DOHH2 (cell line): ENCODE measurements around the gene C11orf87.

ENCODE experiments used
- H3F3A ChIP-seq: fragments of 200-600 bp; sonication (generic), shearing (Covaris generic); 2 replicates; pipeline ENCODE4 v1.6.0; 2016; ENCODE audit warnings: antibody characterized with exemption, mild to moderate bottlenecking; ENCODE audit not compliant: control insufficient read depth, insufficient read depth
- H3K27ac ChIP-seq: fragments of 200-600 bp; sonication (generic); 2 replicates; pipeline ENCODE4 v1.5.1; 2014; ENCODE audit warnings: low read depth, mild to moderate bottlenecking, low read length, moderate library complexity
- H3K27me3 ChIP-seq: fragments of 200-600 bp; sonication (generic); 2 replicates; pipeline ENCODE4 v1.6.1; 2014; ENCODE audit warnings: mild to moderate bottlenecking, low read length, mixed read lengths; ENCODE audit not compliant: control insufficient read depth
- H3K36me3 ChIP-seq: fragments of 200-600 bp; sonication (generic); 2 replicates; pipeline ENCODE4 v1.6.1; 2014; ENCODE audit warnings: mild to moderate bottlenecking, low read length, moderate library complexity, mixed read lengths; ENCODE audit not compliant: control insufficient read depth
- H3K4me1 ChIP-seq: fragments of 200-600 bp; sonication (generic); 2 replicates; pipeline ENCODE4 v1.6.1; 2014; ENCODE audit warnings: mild to moderate bottlenecking, low read length, mixed read lengths; ENCODE audit not compliant: control insufficient read depth
- H3K4me2 ChIP-seq: fragments of 200-600 bp; sonication (generic); 2 replicates; pipeline ENCODE4 v1.6.0; 2014; ENCODE audit warnings: mild to moderate bottlenecking, low read length, moderate library complexity
- H3K4me3 ChIP-seq: fragments of 200-600 bp; sonication (generic); 2 replicates; pipeline ENCODE4 v1.5.1; 2014; ENCODE audit warnings: mild to moderate bottlenecking, low read length, mixed read lengths
- H3K79me2 ChIP-seq: fragments of 200-600 bp; sonication (generic); 2 replicates; pipeline ENCODE4 v1.6.1; 2014; ENCODE audit warnings: mild to moderate bottlenecking, low read length, mixed read lengths; ENCODE audit not compliant: control insufficient read depth
- H3K9me2 ChIP-seq: fragments of 200-600 bp; sonication (generic); replicated peaks from 2 replicates; pipeline ENCODE4 v1.6.1; 2014; ENCODE audit warnings: mild to moderate bottlenecking, low read length, mixed read lengths; ENCODE audit not compliant: control insufficient read depth
- H3K9me3 ChIP-seq: fragments of 200-600 bp; sonication (generic); 2 replicates; pipeline ENCODE4 v1.6.1; 2014; ENCODE audit warnings: antibody characterized with exemption, low read length, mixed read lengths; ENCODE audit not compliant: control insufficient read depth, insufficient read depth
- H4K20me1 ChIP-seq: fragments of 200-600 bp; sonication (generic); 2 replicates; pipeline ENCODE4 v1.6.0; 2014; ENCODE audit warnings: low read depth, mild to moderate bottlenecking, antibody characterized with exemption, low read length, moderate library complexity; ENCODE audit not compliant: control insufficient read depth, insufficient read depth
- EZH2phosphoT487 ChIP-seq: fragments of 200-600 bp; sonication (generic); IDR thresholded peaks from 2 replicates; pipeline ENCODE4 v1.6.1; 2017; ENCODE audit warnings: borderline replicate concordance, mild to moderate bottlenecking, antibody characterized with exemption, low read length, moderate library complexity, mixed read lengths
- TF ChIP-seq, protein P1 (sequence below): fragments of 200-600 bp; sonication (generic); IDR thresholded peaks from one replicate; pipeline ENCODE4 v1.5.1; 2014; ENCODE audit warnings: antibody characterized with exemption, mild to moderate bottlenecking, low read depth, low read length; ENCODE audit not compliant: poor library complexity, severe bottlenecking

The C11orf87 gene

DNA sequence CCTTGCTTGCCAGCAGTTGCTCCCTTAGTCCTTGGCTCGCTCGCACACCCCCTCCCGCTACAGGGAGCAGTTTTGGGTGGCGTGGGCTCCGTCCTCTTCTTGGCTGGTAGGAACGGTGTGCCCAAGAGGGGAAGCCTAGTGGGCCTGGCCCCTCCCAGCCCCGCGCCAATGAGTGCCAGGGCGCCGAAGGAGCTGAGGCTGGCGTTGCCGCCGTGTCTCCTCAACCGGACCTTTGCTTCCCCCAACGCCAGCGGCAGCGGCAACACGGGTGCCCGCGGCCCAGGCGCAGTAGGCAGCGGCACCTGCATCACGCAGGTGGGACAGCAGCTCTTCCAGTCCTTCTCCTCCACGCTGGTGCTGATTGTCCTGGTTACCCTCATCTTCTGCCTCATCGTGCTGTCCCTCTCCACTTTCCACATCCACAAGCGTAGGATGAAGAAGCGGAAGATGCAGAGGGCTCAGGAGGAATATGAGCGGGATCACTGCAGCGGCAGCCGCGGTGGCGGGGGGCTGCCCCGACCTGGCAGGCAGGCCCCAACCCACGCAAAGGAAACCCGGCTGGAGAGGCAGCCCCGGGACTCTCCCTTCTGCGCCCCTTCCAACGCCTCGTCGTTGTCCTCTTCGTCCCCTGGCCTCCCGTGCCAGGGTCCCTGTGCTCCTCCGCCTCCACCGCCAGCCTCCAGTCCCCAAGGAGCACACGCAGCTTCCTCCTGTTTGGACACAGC, 1.6 kb downstream of the C11orf87 start:
- no peak for TF ChIP-seq EZH2phosphoT487
- TF ChIP-seq, protein P1, sequence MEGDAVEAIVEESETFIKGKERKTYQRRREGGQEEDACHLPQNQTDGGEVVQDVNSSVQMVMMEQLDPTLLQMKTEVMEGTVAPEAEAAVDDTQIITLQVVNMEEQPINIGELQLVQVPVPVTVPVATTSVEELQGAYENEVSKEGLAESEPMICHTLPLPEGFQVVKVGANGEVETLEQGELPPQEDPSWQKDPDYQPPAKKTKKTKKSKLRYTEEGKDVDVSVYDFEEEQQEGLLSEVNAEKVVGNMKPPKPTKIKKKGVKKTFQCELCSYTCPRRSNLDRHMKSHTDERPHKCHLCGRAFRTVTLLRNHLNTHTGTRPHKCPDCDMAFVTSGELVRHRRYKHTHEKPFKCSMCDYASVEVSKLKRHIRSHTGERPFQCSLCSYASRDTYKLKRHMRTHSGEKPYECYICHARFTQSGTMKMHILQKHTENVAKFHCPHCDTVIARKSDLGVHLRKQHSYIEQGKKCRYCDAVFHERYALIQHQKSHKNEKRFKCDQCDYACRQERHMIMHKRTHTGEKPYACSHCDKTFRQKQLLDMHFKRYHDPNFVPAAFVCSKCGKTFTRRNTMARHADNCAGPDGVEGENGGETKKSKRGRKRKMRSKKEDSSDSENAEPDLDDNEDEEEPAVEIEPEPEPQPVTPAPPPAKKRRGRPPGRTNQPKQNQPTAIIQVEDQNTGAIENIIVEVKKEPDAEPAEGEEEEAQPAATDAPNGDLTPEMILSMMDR = no peak
- Histone ChIP-seq H4K20me1 (no peaks in the 10 kb centered on the region), H3K9me2 (no peaks in the 10 kb centered on the region), H3K27me3 (no peaks in the 10 kb centered on the region), H3K4me2 (no peak overlapping the region), H3F3A (no peaks in the 10 kb centered on the region), H3K36me3 (no peaks in the 10 kb centered on the region), H3K27ac (no peak overlapping the region), H3K4me3 (no peak overlapping the region), H3K79me2 (no peaks in the 10 kb centered on the region), H3K4me1 (no peaks in the 10 kb centered on the region), H3K9me3 (peaks cover 7% of the 10 kb centered on the region; the same call in 1 of the 2 replicates)

GRCh38 chr11:109424901-109425300, 2.9 kb downstream of the C11orf87 start:
- Histone ChIP-seq H3K4me1 (no peaks in the 10 kb centered on the region), H3K36me3 (no peaks in the 10 kb centered on the region), H3K4me3 (no peak overlapping the region), H3K4me2 (no peak overlapping the region), H3K27me3 (no peaks in the 10 kb centered on the region), H3K27ac (no peak overlapping the region), H3F3A (no peaks in the 10 kb centered on the region), H3K79me2 (no peaks in the 10 kb centered on the region), H3K9me3 (peaks cover 7% of the 10 kb centered on the region; the same call in 1 of the 2 replicates), H4K20me1 (no peaks in the 10 kb centered on the region), H3K9me2 (no peaks in the 10 kb centered on the region)
- TF ChIP-seq, protein P1 = no peak
- no peak for TF ChIP-seq EZH2phosphoT487

- Histone ChIP-seq H3K79me2 (no peaks in the 10 kb centered on the region), H3K4me1 (no peaks in the 10 kb centered on the region), H3K4me3 (no peak overlapping the region), H3K4me2 (no peak overlapping the region), H3F3A (no peaks in the 10 kb centered on the region), H3K9me3 (peaks cover 7% of the 10 kb centered on the region; the same call in 1 of the 2 replicates), H3K27me3 (no peaks in the 10 kb centered on the region), H3K27ac (no peak overlapping the region), H4K20me1 (no peaks in the 10 kb centered on the region), H3K36me3 (no peaks in the 10 kb centered on the region), H3K9me2 (no peaks in the 10 kb centered on the region)
- TF ChIP-seq EZH2phosphoT487 = no peak
- TF ChIP-seq, protein P1 = no peak
These were observed 3.6 kb downstream of the C11orf87 start for GRCh38 chr11:109425554-109425953.
